22Rv1 (cell line): ENCODE data around the gene COL9A3.

Source experiments
- H3K27ac ChIP-seq: fragments of 450-650 bp; 2 replicates; pipeline ENCODE4 v1.5.1; 2017
- CTCF ChIP-seq: fragments of 450-650 bp; IDR thresholded peaks from 2 replicates; pipeline ENCODE4 v1.5.1; 2017; ENCODE audit warnings: mild to moderate bottlenecking
- ZFX ChIP-seq: fragments of 450-650 bp; IDR thresholded peaks from 2 replicates; pipeline ENCODE4 v1.6.1; 2017; ENCODE audit warnings: antibody characterized with exemption, borderline replicate concordance

COL9A3 gene

GRCh38 chr20:62786157-62786556 is 30.7 kb upstream of the COL9A3 start:
- no peak overlapping the region for H3K27ac ChIP-seq
- TF ChIP-seq ZFX: no peak
- no peak for TF ChIP-seq CTCF

GRCh38 chr20:62787321-62787720 is 29.5 kb upstream of the COL9A3 start:
- no peak for TF ChIP-seq ZFX
- no peak for TF ChIP-seq CTCF
- H3K27ac ChIP-seq: no peak overlapping the region

- TF ChIP-seq CTCF (no peak), ZFX (no peak)
- H3K27ac ChIP-seq: no peak overlapping the region
These were observed 29.0 kb upstream of the COL9A3 start for GRCh38 chr20:62787866-62788265.

GRCh38 chr20:62788607-62789006 is 28.2 kb upstream of the COL9A3 start:
- TF ChIP-seq CTCF: no peak
- TF ChIP-seq ZFX: no peak
- no peak overlapping the region for H3K27ac ChIP-seq

GRCh38 chr20:62790075-62790474 is 26.8 kb upstream of the COL9A3 start:
- TF ChIP-seq CTCF (no peak), ZFX (no peak)
- no peak overlapping the region for H3K27ac ChIP-seq

GRCh38 chr20:62791301-62792181 is 25.3 kb upstream of the COL9A3 start:
- TF ChIP-seq ZFX (no peak), CTCF (peak; percentile 92)
- H3K27ac ChIP-seq: no peak overlapping the region

- H3K27ac ChIP-seq: no peak overlapping the region
- no peak for TF ChIP-seq CTCF
- no peak for TF ChIP-seq ZFX
These were observed 24.5 kb upstream of the COL9A3 start for GRCh38 chr20:62792182-62792939.
